Epithelial cell of proximal tubule (primary cell): Measurements from ENCODE around the gene PGBD5. TPM values are rescaled to one million over a fixed set of nuclear protein-coding genes. Genes with fewer than 3 reads are reported as not detected.

Source experiments
- DNase-seq: peaks from one replicate; pipeline ENCODE4 v3.0.0-alpha.2; 2011; ENCODE audit warnings: low read depth
- H3K4me3 ChIP-seq: 2 replicates; pipeline ENCODE4 v1.5.1; 2011; ENCODE audit warnings: low read depth, mild to moderate bottlenecking, low read length
- CTCF ChIP-seq: conservative IDR thresholded peaks from 2 replicates; pipeline ENCODE4 v1.5.1; 2012; ENCODE audit warnings: low read depth, mild to moderate bottlenecking, low read length
- total RNA-seq: library from RNA; depleted of rRNA; stranded (reverse); fragments of >200 nt; gene quantifications from 2 replicates; pipeline ENCODE4 v1.2.3, GENCODE V29; 2015

Gene PGBD5
- total RNA-seq, 1 donor from 2014 or later: 18.0 TPM

DNA sequence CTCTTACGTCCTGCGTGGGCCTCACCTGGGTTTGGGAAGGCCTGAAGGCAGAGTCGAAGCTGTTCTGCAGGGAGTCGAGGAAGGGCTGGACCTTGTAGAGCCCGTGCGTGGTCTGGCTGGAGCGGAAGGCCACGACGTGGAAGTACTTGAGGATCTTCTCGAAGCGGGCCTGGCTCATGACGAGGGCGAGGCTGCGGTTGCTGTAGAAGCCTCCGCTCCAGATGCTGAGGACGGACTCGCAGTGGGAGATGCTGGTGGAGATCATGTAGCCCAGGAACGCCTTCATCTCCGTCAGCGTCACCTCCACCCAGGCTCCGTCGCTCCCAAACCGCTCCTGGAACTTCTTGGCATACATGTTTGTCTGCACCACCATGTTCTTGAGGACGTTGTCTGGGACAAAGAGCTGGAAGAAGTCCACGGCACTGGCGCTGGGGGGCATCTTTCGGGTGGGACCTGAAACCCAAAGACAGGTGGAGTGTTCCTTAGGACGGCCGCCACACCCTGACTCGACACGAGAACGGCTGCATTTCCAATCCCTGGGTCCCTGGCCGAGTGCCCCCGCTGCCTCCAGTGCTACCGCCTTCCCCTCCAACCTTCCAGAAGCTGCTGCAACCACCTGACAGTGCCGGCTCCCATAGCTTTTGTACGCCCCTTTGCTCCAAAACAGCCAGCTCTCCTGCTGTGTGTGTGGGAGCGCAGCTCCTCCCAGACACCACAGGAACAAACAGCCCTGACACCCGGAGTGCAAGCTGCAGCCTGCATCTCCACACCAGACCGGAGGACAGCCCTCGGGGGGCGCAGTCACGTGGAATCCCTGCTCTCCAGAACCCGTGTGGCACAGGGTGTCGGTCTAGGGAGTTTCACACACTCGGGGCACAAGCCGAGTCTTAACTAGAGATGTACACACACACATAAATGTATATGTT, 69.0 kb downstream of the PGBD5 start:
- DNase-seq: no peak
- TF ChIP-seq CTCF: no peak

DNA sequence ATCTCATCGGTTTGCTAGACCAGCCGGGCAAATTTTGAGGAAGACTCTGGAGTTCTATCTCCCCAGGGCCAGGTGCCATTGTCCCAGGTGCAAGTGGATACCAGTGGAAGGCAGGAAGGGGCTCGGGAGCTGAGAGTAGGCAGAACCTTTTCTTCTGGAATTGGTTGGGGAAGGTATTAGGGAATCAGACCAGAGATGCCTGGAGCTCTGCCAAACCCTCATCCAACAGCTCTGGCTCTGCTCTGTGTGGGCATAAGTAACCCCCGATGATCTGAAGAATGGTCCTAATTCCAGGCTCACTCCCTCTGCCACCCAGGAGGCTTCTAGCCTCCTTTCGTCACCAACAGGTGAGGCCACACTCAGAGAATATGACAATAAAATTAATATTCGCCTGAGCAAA, 69.9 kb downstream of the PGBD5 start:
- no peak overlapping the region for H3K4me3 ChIP-seq
- no peak for DNase-seq
- no peak for TF ChIP-seq CTCF

More for the DNA sequence above, 69.0 kb downstream of the PGBD5 start:
- no peak overlapping the region for H3K4me3 ChIP-seq

DNA sequence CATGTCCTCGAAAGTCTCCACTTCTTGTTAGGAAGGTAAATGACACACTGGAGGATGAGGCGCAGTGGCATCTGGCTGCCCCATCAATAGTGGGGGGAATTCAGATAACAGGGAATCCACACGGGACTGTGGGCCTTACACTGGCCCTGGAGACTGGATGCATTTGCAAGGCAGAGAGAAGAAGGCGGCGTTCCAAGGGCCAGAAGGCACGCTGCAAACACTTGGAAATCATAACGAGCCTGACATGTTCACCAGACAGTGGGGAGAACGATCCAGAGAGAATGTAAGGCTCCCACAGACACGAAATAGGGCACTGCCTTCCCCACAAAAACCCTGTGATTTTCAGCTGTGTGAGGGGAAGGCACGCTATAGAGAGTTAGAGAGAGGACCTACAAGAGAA, 70.5 kb downstream of the PGBD5 start:
- no peak for TF ChIP-seq CTCF
- DNase-seq: no peak

DNA sequence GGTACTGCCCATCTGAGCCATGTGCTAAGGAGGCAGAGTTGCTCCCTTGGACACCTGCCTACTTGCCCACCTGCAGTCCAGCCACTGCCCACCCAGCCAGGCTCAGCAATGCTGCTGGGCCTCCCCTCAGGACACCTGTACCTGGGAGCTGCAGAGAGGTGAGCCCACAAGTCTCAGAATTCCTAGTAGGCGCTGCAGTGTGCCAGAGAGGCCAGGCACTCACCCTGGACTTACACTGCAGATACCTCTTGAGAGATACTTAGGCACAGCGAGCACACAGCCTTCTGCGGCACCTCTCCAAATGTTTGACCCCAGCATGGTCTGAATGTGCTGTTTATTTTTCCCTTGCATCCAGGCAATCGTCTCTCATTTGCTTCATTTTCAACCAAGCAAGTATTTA, 71.0 kb downstream of the PGBD5 start:
- no peak for TF ChIP-seq CTCF
- no peak for DNase-seq
- no peak overlapping the region for H3K4me3 ChIP-seq

More for the DNA sequence above, 70.5 kb downstream of the PGBD5 start:
- H3K4me3 ChIP-seq: no peak overlapping the region

DNA sequence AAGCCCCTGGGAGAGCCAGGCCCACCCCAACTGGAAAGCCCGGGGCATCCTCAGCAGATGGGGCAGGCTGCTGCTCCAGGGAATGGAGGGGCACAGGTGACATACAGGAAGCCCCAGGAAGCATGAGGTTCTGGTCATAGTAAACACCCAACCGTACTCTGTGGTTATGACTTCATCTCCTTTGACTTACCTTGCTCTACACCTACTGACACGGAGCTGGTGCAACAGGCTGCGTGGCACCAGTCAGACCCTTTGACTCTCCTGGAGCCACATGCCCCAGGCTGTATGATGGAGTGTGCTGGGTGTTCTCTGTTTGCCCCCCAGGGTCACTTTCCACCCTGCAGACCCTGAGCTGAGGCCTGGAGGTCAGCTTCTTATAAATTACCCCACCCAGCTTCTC, 72.1 kb downstream of the PGBD5 start:
- no peak for DNase-seq
- no peak for TF ChIP-seq CTCF
- no peak overlapping the region for H3K4me3 ChIP-seq

DNA sequence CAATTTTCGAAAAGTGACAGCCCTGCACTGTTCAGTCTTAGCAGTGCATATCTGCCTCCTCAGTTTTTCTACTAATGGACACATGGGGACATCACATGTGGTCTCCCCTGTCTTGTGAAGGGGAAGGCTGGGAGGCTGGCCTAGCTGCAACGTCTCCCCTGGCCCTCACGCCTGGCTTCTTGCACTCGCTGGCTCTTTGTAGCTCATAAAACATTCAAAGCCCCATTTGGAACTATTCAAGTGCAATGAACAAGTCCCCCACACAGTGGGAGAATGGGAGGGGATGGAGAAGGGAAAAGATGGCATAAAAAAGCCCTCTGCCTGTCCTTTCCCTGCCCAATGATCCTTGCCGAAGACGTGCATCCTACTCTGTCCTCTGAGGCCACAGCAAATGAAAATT, 73.6 kb downstream of the PGBD5 start:
- no peak for DNase-seq
- H3K4me3 ChIP-seq: no peak overlapping the region

More for the DNA sequence above, 73.6 kb downstream of the PGBD5 start:
- no peak for TF ChIP-seq CTCF
